Tibial nerve (tissue), 3 donors: ENCODE measurements around the gene FAM120C.

Experiments used
- POLR2A ChIP-seq, 2 donors: fragments of 450-650 bp; IDR thresholded peaks; one replicate each; pipeline ENCODE4 v1.6.1; 2017; ENCODE audit warnings: antibody characterized with exemption in 2 of 2, mild to moderate bottlenecking in 2 of 2, moderate library complexity in 2 of 2
- TF ChIP-seq, protein P1 (sequence below), 5 experiments: fragments of 200-600 bp in 3 of 5; fragments of 450-650 bp in 2 of 5; sonication (generic) in 3 of 5; IDR thresholded peaks; one replicate each; pipeline ENCODE4 v1.5.1; 2016 to 2019; ENCODE audit warnings: antibody characterized with exemption in 5 of 5, mild to moderate bottlenecking in 3 of 5, moderate library complexity in 2 of 5

DNA sequence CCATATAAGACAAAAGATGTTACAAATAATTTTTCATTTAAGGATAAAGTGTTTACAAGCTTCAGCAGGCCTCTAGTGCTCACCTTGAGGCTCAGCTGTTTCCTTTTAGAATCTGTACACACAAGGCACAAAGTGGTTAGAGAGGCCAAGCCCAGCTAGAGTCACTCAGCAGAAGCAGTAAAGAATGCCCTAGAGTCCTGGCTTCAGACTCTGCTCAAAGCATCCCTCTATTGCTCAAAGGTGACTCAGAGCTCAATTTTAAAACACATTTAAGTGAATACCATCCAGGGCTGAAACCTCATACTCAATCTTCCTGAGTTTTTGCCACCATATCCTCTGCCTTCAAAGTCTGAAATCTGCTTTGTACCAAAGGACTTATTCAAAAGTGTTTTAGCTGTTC, 116.2 kb downstream of the FAM120C start:
- TF ChIP-seq, protein P1, sequence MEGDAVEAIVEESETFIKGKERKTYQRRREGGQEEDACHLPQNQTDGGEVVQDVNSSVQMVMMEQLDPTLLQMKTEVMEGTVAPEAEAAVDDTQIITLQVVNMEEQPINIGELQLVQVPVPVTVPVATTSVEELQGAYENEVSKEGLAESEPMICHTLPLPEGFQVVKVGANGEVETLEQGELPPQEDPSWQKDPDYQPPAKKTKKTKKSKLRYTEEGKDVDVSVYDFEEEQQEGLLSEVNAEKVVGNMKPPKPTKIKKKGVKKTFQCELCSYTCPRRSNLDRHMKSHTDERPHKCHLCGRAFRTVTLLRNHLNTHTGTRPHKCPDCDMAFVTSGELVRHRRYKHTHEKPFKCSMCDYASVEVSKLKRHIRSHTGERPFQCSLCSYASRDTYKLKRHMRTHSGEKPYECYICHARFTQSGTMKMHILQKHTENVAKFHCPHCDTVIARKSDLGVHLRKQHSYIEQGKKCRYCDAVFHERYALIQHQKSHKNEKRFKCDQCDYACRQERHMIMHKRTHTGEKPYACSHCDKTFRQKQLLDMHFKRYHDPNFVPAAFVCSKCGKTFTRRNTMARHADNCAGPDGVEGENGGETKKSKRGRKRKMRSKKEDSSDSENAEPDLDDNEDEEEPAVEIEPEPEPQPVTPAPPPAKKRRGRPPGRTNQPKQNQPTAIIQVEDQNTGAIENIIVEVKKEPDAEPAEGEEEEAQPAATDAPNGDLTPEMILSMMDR (IDR thresholded peaks at IDR 0.05), result no peak
- TF ChIP-seq POLR2A (IDR thresholded peaks at IDR 0.05), result no peak
